EH (cell line): ENCODE results near the gene ETV6.

Source experiments
- DNase-seq: peaks from one replicate; pipeline ENCODE4 v3.0.0-alpha.2; 2015; ENCODE audit warnings: low read depth

The ETV6 gene

GRCh38 chr12:11801643-11802042 is 152.2 kb downstream of the ETV6 start:
- DNase-seq: no peak

DNA sequence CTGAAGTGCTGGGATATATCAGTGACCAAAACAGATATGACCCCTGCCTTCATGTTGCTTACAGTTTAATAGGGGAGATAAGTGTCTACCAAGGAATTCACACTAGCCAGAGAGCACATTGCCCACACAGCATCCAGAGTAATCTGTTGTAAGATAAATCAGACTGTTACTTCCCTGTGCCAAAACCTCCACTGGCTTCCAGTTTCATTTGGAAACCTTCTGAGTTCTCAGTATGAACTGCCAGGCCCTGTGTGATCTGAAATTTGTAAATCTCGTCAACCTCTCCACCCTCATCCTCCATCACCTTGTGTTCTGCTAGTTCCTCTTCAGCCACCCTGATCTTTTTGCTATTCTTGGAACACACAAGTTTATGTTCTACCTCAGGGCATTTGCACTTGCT is 154.7 kb downstream of the ETV6 start:
- DNase-seq: no peak

- no peak for DNase-seq
Measured at GRCh38 chr12:11805043-11805442, 155.6 kb downstream of the ETV6 start.

DNA sequence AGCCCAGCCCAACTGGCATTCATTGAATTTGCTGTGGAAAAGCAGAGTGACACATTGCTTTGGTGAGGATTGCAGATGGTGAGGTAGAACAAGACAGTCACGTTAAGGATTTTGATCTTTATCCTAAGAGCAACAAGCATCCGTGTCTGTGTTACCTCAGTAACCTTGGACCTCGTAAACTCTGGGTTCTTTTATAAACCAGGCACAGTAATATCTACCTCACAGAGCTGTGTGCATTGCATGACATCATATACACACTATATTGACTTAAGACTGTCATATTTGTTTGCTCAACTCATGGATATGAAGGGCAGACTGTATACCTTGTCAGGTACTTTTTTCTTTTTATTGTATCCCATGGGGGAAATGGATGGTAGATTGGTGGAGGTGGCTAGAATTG is 156.2 kb downstream of the ETV6 start:
- no peak for DNase-seq

GRCh38 chr12:11807458-11807857 is 158.0 kb downstream of the ETV6 start:
- DNase-seq: no peak

DNA sequence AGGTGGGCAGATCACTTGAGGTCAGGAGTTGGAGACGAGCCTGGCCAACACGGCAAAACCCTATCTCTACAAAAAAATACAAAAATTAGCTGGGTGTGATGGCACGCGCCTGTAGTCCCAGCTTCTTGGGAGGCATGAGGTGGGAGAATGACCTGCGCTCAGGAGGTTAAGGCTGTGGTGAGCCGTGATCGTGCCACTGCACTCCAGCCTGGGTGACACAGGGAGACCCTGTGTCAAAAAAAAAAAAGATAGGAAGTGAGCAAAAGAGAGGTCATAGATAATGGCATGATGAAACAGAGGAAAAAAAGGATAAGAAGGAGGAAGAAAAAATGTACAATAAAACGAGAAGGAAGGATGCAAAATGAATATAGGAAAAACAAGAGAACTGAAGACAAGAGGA is 159.5 kb downstream of the ETV6 start:
- DNase-seq: no peak

- DNase-seq: no peak
Measured at GRCh38 chr12:11810206-11810545, 160.7 kb downstream of the ETV6 start.

DNA sequence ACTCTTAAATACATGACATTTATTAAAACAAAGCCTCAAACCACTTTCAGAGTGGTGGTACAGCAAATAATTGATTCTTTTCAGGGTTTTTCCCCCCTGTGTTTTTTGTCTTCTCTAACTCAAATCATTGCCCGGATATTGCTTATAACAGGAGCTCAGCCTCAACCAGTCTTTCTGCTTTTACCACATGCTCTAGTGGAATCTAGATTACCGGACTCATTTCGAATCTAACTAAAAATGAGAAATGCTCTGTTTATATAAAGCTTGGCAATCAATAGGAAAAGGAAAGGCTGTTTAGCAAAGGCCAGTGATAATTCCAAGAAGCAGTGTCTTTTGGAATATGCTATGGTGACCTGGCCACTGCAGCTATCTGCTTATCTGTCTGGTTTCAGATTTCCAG is 161.5 kb downstream of the ETV6 start:
- no peak for DNase-seq

DNA sequence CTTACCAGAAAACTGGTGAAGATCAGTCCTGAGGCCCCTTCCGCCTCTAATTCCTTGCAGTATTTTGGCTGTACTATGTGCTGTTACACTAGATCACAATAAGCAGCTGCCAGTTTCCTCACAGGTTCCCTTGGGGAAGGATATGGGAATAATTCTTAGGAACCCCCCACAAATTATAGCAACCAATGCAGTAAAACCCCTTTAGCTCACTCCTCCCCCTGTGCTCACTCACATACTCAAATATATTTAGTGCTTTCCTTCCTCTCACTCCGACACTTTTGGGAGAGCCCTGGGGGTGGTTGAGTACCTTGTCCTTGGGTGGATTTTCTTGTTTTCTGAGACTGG is 162.7 kb downstream of the ETV6 start:
- DNase-seq: no peak

GRCh38 chr12:11812586-11813437 is 163.3 kb downstream of the ETV6 start:
- peak; percentile 31 for DNase-seq

DNA sequence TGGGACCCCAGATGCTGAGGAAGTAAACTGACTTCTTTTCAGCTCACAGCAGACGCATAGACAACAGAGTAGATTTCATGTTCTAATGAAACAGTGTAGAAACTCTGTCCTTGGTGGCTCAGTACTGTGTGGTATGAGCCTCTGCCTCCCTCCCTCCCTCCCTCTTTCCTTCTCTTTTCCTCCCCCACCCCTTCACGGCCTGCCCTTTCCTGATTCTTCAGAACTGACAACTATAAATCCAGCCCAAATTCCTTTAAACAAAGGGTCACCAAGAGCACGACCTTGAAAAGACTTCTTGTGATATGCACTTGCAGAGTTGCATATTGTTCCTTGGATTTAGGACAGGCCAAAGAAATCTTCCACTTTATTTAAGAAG is 164.0 kb downstream of the ETV6 start:
- peak; percentile 22 for DNase-seq

- peak; percentile 84 for DNase-seq
Measured at GRCh38 chr12:11814374-11814773, 164.9 kb downstream of the ETV6 start.

- DNase-seq: no peak
Measured at GRCh38 chr12:11815397-11815796, 165.9 kb downstream of the ETV6 start.

- no peak for DNase-seq
Measured at GRCh38 chr12:11819643-11820042, 170.2 kb downstream of the ETV6 start.

DNA sequence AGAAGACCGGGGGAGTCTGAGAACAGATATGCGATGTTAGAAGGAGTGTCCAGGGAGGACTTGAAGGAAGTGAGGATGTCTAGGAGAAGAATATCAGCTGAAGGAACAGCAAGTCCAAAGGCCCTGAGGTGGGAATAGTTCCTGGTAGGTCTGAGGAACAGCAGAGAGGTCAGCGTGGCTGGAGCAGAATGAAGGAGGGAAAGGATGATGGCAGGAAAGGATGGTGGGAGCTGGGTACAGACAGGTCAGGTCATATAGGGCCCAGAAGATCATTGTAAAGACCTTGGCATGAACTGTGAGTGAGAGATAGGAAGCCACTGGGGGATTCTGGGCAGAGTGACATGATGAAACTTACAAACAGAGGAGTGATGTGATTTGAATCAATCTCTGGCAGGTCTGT is 171.0 kb downstream of the ETV6 start:
- DNase-seq: no peak

GRCh38 chr12:11821386-11822080 is 172.1 kb downstream of the ETV6 start:
- DNase-seq: no peak

DNA sequence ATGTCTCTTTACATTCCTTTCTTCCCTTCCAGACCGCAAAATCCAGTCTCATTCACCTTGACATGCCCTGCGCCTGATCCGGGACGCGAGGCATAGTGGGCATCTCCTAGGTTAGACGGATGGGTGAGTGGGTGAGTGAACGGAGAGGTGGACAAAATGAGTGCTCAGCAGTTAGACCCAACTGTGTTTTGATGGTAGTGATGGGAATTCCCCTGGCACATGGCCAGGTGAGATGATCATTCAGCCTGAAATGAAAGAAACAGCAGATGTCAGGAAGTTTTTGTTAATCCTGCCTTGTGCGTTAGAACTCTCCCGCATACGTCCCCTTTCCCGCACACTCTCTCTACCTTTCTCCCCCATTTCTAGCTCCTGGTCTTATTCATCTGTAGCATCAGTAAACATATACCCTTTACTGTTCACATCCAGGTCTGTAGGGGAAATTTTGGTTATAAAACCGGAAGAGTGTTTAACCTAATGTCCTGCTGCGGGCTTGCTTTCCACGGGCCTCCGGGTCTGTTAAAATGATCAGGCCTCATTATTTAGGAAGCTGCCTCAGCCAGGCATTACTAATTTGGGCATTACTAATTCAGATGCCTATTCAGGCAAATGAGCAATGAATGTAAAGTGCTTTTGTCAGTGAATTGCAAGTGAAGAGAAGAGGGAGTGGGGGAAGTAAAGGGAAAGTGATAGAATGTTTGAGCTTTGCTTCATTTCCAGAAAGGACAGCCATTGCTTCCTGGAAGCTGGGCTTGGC is 172.8 kb downstream of the ETV6 start:
- peak; percentile 61 for DNase-seq

GRCh38 chr12:11823043-11823442 is 173.6 kb downstream of the ETV6 start:
- peak; percentile 93 for DNase-seq

- DNase-seq: no peak
Measured at GRCh38 chr12:11823593-11823992, 174.1 kb downstream of the ETV6 start.

- no peak for DNase-seq
Measured at GRCh38 chr12:11824069-11824468, 174.6 kb downstream of the ETV6 start.

GRCh38 chr12:11824736-11825135 is 175.3 kb downstream of the ETV6 start:
- no peak for DNase-seq

DNA sequence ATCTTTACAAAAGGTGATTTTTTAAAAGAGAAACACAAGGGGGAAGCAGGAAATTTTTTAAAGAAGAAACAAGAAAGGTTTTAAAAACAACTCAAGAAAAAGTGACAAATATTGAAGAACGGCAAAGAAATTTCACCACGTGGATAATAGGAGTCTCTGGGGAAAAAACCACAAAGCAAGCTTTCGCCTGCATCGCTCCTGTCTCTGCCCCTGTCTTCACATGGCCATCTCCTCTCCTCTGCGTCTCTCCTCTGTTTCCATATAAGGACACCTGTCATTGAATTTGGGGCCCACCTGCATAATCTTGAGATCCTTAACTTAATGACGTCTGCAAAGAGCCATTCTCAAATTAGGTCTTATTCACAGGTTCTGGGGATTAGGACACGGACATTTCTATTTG is 175.8 kb downstream of the ETV6 start:
- no peak for DNase-seq

- no peak for DNase-seq
Measured at GRCh38 chr12:11826574-11826973, 177.1 kb downstream of the ETV6 start.
